Right cardiac atrium (tissue), 5 donors: ENCODE results near the gene SDK1. TPM values are rescaled to one million over a fixed set of nuclear protein-coding genes. Genes with fewer than 3 reads are reported as not detected.

Experiments used
- ATAC-seq, 2 donors: fragments of 200-7000 bp; cut with Tn5 transposase; one replicate each; pipeline versions ENCODE4 v1.8.0 to v1.9.1; 2020; ENCODE audit warnings: moderate library complexity in 2 of 2, mild to moderate bottlenecking in 1 of 2
- DNase-seq, 3 donors: peaks; one replicate each; pipeline ENCODE4 v3.0.0-alpha.2; 2020
- H3K27ac ChIP-seq: one replicate; pipeline ENCODE4 v1.5.1; 2013; ENCODE audit warnings: mild to moderate bottlenecking, low read length, control low read depth, moderate library complexity
- H3K27me3 ChIP-seq: one replicate; pipeline ENCODE4 v1.6.1; 2013; ENCODE audit not compliant: control insufficient read depth, insufficient read depth
- H3K4me1 ChIP-seq: one replicate; pipeline ENCODE4 v1.6.1; 2013; ENCODE audit warnings: low read length; ENCODE audit not compliant: control insufficient read depth, insufficient read depth
- H3K4me3 ChIP-seq: one replicate; pipeline ENCODE4 v1.5.1; 2013; ENCODE audit warnings: low read length, control low read depth
- H3K9me3 ChIP-seq: one replicate; pipeline ENCODE4 v1.6.1; 2013; ENCODE audit warnings: low read length; ENCODE audit not compliant: control insufficient read depth
- WGBS: extraction: QIAGEN DNeasy Blood & Tissue Kit; methylation state at CpG from one replicate; pipeline ENCODE4 v1.1.7; 2013; 5-methylcytosine and 5-hydroxymethylcytosine counted together
- intact Hi-C, 4 donors: fragments of 100-400 bp; cut with DNase I; formaldehyde crosslinking; loops; one replicate each; pipeline versions ENCODE4 v1.11.0 to v1.14.0; 2022 to 2023
- polyA plus RNA-seq: library from polyadenylated mRNA; stranded (reverse); fragments of 200-250 nt; gene quantifications from one replicate; pipeline ENCODE4 v1.2.3, GENCODE V29; 2013
- total RNA-seq, 4 donors: library from RNA; stranded (reverse); fragmentation: NEBNext Ultra II Directional; extraction: Animal tissue kit (Norgen Biotek cat#: 25700); gene quantifications; one replicate each; pipeline ENCODE4 v1.2.1, GENCODE V29; 2021
- donor health status: healthy with polysubstance abuse.
- donor health status: DM: no; HTN: yes; CAD: no.
- donor health status: DM: no; HTN: no; CAD: no.
- donor health status: DM: no; HTN: yes; CAD: no; lungs with severe emphysema.
- donor health status: DM: yes; HTN: yes; CAD: no.

The SDK1 gene
- total and polyA plus RNA-seq, 5 donors = 0.97 to 3.2 (median 2.4) TPM

DNA sequence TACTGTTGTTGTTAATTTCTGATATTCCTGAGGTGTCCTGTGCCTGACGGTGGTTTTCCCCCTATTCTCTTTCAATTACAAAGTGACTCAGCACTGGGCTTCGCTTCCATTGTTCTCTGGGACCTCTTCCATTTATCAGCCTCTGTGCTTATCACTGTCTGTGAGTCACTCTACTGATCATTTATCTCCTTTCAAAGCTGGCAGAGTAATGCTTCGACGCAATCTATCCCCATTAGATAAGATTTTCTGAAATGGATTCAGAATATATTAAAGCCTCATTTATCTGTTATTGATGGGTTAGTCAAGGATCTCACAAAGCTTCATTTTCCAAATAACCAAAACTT, 679.2 kb downstream of the SDK1 start:
- ATAC-seq = peak in 1 of 2 donors; percentile 29
- Histone ChIP-seq H3K4me3 (no peak overlapping the region), H3K9me3 (no peaks in the 10 kb centered on the region), H3K27me3 (no peaks in the 10 kb centered on the region), H3K27ac (no peak overlapping the region), H3K4me1 (no peaks in the 10 kb centered on the region)
- WGBS = 47% methylated on average over 4 of the region's 4 CpGs
- intact Hi-C loops = no loop called here
- no peak for DNase-seq

GRCh38 chr7:3981281-3981680, 680.2 kb downstream of the SDK1 start:
- no peaks in the 10 kb centered on the region for H3K4me1 ChIP-seq
- WGBS = 71% methylated on average over 3 of the region's 3 CpGs
- H3K4me3 ChIP-seq = no peak overlapping the region
- H3K27ac ChIP-seq = no peak overlapping the region
- ATAC-seq (no peak), DNase-seq (no peak)
- no peaks in the 10 kb centered on the region for H3K27me3 ChIP-seq
- intact Hi-C loops = no loop called here
- H3K9me3 ChIP-seq = no peaks in the 10 kb centered on the region

GRCh38 chr7:3984456-3984855, 683.4 kb downstream of the SDK1 start:
- intact Hi-C loops = no loop called here
- Histone ChIP-seq H3K27ac (no peak overlapping the region), H3K9me3 (no peaks in the 10 kb centered on the region), H3K4me3 (no peak overlapping the region), H3K27me3 (no peaks in the 10 kb centered on the region), H3K4me1 (no peaks in the 10 kb centered on the region)
- 91% methylated on average over 5 of the region's 5 CpGs for WGBS
- ATAC-seq = no peak
- DNase-seq = no peak

DNA sequence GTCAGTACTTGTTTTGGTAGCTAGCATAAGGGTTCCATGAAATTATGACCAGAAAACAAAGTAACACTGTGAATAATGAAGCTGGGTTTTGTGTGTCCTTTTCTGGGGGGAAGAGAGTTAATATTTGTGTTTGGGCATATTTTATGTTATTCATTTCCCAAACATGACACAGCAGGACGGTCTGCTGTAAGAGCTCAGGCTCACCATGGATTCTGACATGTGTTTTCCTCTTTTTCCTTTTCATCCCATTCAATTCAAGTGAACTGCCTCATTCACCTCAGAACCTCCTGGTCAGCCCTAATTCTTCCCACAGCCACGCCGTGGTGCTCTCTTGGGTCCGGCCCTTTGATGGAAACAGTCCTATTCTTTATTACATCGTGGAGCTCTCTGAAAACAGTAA, 685.9 kb downstream of the SDK1 start:
- 81% methylated on average over 5 of the region's 5 CpGs for WGBS
- H3K27me3 ChIP-seq = no peaks in the 10 kb centered on the region
- no peak overlapping the region for H3K4me3 ChIP-seq
- H3K9me3 ChIP-seq = no peaks in the 10 kb centered on the region
- no peak overlapping the region for H3K27ac ChIP-seq
- no peak for ATAC-seq
- intact Hi-C loops = no loop called here
- no peaks in the 10 kb centered on the region for H3K4me1 ChIP-seq
- DNase-seq = no peak

DNA sequence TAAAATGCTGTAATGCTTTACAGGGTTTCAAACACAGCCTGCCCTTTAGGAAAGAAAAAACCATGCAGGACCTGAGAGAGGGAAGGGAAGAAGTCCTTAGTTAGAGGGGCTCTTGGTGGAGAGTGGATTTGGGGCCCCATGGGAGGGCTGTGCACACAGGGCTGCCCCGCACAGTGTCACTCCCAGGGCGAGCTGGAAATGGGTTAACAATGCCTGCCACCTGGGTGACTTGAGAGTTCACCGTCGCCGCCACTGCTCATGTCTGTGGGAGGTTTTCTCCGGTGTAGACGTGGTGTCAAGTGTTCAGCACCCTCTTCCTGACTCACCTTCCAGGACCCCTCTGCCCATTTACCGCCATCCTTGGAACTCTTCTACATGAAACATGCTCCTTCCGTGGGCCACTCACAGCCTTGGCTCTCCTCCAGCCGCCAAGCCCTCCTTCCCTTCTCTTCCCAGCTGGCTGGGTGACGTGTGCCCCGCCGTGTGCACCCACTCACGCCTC, 686.4 kb downstream of the SDK1 start:
- Histone ChIP-seq H3K4me3 (no peak overlapping the region), H3K27me3 (no peaks in the 10 kb centered on the region), H3K27ac (no peak overlapping the region), H3K9me3 (no peaks in the 10 kb centered on the region), H3K4me1 (no peaks in the 10 kb centered on the region)
- intact Hi-C loops = no loop called here
- ATAC-seq (peak in 1 of 2 donors; percentile 14), DNase-seq (no peak)
- 91% methylated on average over 14 of the region's 14 CpGs for WGBS

- Histone ChIP-seq H3K9me3 (no peaks in the 10 kb centered on the region), H3K27ac (no peak overlapping the region), H3K27me3 (no peaks in the 10 kb centered on the region), H3K4me3 (no peak overlapping the region), H3K4me1 (no peaks in the 10 kb centered on the region)
- intact Hi-C loops = no loop called here
- ATAC-seq (no peak), DNase-seq (no peak)
- 90% methylated on average over 11 of the region's 11 CpGs for WGBS
Observed at GRCh38 chr7:3989723-3990122, 688.7 kb downstream of the SDK1 start.

- H3K4me1 ChIP-seq = no peaks in the 10 kb centered on the region
- WGBS = 73% methylated on average over 9 of the region's 9 CpGs
- DNase-seq = no peak
- no peak overlapping the region for H3K27ac ChIP-seq
- intact Hi-C loops = no loop called here
- peak in 1 of 2 donors; percentile 41 for ATAC-seq
- H3K27me3 ChIP-seq = no peaks in the 10 kb centered on the region
- H3K4me3 ChIP-seq = no peak overlapping the region
- H3K9me3 ChIP-seq = no peaks in the 10 kb centered on the region
Observed at GRCh38 chr7:3991731-3992231, 690.7 kb downstream of the SDK1 start.

- no peak for DNase-seq
- ATAC-seq = no peak
- intact Hi-C loops = no loop called here
- Histone ChIP-seq H3K4me3 (no peak overlapping the region), H3K9me3 (no peaks in the 10 kb centered on the region), H3K27ac (no peak overlapping the region), H3K27me3 (no peaks in the 10 kb centered on the region), H3K4me1 (no peaks in the 10 kb centered on the region)
- 87% methylated on average over 7 of the region's 7 CpGs for WGBS
Observed at GRCh38 chr7:3992841-3993240, 691.8 kb downstream of the SDK1 start.

DNA sequence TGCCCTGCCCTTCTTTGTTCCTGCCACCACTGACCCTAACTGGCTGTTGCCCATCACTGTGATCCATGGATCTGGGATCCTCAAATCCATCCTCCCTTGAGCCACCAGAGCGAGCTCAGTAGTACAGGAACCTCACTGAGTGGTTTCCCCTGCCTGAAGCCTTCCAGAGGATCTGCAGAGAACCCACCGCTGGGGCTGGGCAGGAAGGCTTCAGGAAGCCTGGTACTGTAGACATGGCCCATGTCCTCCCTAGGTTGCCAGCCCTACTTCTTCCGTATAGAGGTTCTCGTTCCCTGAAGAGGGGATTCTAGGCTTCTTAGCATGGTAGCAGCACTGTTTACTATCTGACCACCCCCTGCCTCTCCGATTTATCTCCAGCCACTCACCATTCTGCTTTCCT, 693.7 kb downstream of the SDK1 start:
- intact Hi-C loops = no loop called here
- ATAC-seq (no peak), DNase-seq (no peak)
- Histone ChIP-seq H3K27me3 (no peaks in the 10 kb centered on the region), H3K27ac (no peak overlapping the region), H3K4me1 (no peaks in the 10 kb centered on the region), H3K4me3 (no peak overlapping the region), H3K9me3 (no peaks in the 10 kb centered on the region)
- whole genome bisulfite sequencing = 88% methylated on average over 5 of the region's 5 CpGs

- intact Hi-C loops = no loop called here
Observed at GRCh38 chr7:3995187-3995586, 694.1 kb downstream of the SDK1 start.

DNA sequence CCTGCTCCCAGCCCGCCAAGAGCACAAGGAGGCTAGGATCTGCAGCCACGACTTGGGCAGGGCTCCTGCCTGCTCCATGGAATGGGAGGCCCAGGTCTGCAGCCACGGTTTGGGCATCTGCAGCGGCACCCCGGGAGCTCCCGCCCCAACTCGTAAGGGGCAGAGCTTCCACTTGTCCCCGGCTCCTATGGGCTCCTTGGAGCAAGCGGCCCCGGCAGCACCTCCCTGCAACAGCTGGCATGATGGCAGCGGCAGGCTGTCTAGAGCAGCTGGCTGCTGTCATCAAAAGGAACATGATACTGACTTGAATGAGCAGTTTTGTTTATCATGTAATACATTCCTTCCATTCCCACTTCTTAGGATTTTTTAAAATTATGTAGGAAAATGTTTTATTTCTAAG, 697.0 kb downstream of the SDK1 start:
- H3K9me3 ChIP-seq = no peaks in the 10 kb centered on the region
- H3K27ac ChIP-seq = no peak overlapping the region
- ATAC-seq (no peak), DNase-seq (peak in 1 of 3 donors; percentile 56)
- H3K4me1 ChIP-seq = no peaks in the 10 kb centered on the region
- H3K27me3 ChIP-seq = no peaks in the 10 kb centered on the region
- intact Hi-C loops = no loop called here
- no peak overlapping the region for H3K4me3 ChIP-seq
- WGBS = 68% methylated on average over 11 of the region's 11 CpGs

More at GRCh38 chr7:3995187-3995586, 694.1 kb downstream of the SDK1 start:
- WGBS = 62% methylated on average over 7 of the region's 7 CpGs
- no peaks in the 10 kb centered on the region for H3K27me3 ChIP-seq
- ATAC-seq = no peak
- H3K9me3 ChIP-seq = no peaks in the 10 kb centered on the region
- no peaks in the 10 kb centered on the region for H3K4me1 ChIP-seq
- H3K27ac ChIP-seq = no peak overlapping the region
- H3K4me3 ChIP-seq = no peak overlapping the region
- no peak for DNase-seq

DNA sequence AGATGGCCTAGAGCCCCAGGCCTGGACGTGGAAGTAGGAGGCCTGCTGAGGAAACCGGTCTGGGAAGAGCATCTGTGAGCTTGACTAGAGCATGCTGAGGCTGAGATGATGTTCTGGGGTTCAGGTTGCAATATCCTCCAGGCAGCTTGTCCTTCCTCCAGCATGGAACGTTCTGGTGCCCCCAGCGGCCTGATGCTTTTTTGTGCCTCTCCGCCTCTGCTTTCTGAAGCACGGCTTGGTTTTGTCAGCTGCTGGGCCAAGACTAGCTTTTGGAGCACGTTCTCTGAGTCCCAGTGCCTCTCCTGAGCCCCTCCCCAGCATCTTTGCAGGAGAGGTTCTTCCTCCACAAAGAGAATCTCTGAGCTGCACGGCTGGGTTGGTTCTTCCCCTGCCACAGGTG, 699.1 kb downstream of the SDK1 start:
- no peak for DNase-seq
- no peaks in the 10 kb centered on the region for H3K4me1 ChIP-seq
- WGBS = 76% methylated on average over 8 of the region's 8 CpGs
- no peak overlapping the region for H3K27ac ChIP-seq
- intact Hi-C loops = no loop called here
- no peaks in the 10 kb centered on the region for H3K27me3 ChIP-seq
- no peak for ATAC-seq
- no peaks in the 10 kb centered on the region for H3K9me3 ChIP-seq
- no peak overlapping the region for H3K4me3 ChIP-seq
